GM19025 (cell line): ENCODE measurements around the gene TMEM19.

ENCODE experiments used
- ATAC-seq: cut with Tn5 transposase; IDR thresholded peaks from one replicate; pipeline ENCODE4 v1.9.1; 2021; ENCODE audit warnings: mild to moderate bottlenecking, low read depth, moderate library complexity; ENCODE audit not compliant: unreplicated experiment

Gene TMEM19

DNA sequence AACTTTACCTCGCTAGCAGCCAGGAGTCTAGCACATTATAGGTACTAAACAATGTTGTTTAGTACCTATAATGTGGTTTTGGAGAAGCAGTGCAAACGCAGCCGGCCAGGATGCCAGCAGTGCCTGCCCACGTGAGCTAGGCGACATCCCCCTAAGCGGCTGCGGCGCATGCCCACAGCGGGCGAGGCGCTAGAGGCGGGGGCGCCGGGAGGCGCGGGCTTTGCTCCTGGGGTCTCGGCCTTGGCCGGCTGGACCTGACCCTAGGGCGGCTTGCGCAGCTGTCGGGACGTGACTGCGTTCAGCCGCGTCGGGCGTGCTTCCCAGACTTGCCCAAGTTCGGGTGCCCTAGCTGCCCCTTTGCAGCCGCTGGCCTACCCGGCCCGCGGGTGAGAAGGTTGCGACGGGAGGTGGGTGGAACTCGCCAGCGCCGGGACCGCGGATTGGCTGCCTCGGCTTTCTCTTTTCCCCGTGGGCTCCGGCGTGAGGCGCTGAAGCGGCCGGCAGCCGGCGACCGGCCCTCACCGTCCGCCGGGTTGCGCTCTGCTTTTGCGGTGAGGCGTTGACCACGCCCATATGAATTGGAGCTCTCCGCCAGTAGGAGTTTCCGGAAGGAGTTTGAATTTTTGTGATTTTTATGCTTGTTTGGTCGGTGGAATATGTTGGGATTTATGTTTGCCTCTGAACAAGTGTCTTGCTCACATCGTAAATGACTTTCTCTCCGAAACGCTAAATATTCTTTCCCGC lies at the start of gene TMEM19:
TSS of gene TMEM19 (plus strand) at position 169 of the 744 bp plus-strand sequence. CDS start 599 bp downstream, outside the sequence.
- peak; percentile 92 for ATAC-seq

DNA sequence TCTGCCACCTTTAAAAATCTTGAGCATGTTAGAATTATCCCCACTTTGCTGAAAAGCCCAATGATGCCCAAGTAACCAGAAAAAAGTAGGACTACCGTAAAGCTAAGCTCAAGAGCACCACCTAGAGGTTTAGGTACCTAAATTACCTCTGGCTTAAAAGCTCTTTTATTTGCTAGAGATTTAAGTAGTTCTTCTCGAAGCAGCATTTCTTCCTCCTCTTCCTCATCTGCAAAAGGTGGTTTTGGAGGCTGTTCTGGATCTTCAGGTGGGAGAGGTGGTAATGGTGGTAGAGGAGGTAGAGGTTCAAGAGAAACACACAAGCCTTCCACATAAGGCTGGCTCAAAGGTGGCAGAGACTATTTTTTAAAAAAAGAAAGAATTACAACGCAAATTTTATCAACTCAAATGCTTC lies 49.2 kb upstream of the TMEM19 start:
- no peak for ATAC-seq

DNA sequence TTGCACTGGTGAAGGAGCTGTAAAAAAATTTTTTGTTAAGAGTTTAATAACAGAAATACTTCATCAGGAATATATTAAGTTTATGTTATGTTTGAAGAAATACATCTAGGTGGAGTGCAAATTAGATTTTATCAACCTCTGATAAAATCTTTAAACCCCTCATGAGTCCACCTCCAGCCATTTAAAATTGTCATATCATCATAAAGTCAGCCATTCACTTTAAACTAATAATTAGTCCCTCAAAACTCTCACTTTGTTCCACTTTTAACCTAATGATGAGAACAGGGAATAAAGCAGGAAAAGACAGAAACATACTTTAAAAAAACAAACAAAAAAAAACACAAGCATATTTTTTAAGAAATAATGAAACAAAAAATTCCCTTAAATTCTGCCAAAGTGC lies 47.4 kb upstream of the TMEM19 start:
- no peak for ATAC-seq

DNA sequence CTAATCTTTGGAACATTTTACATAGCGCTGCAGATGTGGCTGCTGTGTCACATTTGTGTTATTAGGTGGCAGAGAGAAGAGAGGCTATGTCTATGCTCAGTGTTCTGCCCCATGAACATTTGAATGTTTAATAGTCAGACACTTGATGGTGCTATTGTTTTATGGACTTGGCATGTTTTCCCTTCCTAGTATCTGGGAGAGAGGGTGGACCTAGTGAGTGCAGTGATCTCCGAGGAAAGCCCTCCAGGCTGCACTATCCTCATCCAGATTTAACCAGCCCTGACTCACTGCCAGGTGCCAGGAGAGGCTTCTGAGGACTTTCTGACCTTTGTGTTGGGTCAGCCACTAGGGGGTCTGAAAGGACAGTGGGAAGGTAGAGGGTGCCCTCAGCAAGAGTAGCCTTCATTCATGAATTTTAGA lies 46.5 kb upstream of the TMEM19 start:
- no peak for ATAC-seq

DNA sequence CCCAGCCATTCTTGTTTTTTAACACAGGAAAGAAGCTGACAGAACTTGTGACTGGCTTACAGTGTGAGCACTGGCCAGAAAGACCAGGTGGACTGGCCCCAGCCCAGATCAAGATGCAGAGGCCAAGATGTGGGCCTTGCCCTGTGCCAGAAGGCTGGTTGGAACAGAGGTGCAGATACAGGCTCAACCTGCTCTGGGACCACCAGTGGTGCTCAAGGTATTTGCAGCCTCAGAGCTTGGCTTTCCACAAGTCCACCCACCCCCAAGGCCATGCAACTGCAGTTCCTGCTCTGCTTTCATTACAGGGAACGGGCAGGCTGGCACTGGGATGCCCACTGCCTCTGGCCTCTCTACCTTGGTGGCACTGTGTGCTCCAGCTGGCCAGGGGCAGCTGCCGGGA lies 45.6 kb upstream of the TMEM19 start:
- no peak for ATAC-seq

DNA sequence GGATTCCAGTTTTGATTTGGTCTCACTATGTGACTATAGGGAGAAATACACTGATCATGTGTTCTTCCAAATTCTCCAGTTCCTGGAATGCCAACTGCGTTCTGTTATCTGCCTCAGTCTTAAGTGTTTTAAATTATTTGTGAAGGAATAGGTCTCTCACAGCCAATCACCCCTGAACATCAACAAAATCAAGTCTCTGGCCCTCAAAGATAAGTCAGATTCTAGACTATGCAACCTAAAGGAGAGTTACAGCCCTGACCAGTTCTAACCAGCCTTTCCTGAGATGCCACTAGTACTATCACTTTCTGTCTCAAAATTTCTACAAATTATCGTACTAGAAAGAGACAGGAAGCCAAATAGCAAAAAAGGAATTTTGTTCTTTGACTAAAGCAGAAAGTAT lies 44.5 kb upstream of the TMEM19 start:
- no peak for ATAC-seq

DNA sequence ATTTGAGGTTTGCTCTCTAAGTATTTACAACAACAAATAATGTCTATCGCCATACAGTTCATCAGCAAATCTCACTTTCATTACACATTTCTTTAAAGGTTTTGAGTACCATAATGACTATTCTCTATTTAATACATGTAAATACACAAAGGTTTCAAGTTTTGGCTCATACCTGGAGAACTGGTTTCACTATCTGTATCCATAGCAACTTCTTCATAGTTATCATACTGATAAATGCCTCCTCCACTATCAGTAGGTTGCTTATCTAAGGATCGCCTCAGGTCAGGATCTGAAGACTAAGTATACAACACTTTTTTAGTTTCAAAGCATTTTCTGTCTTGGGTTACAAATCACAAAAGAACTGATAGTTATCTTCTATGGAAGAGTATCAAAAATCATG lies 43.6 kb upstream of the TMEM19 start:
- no peak for ATAC-seq

DNA sequence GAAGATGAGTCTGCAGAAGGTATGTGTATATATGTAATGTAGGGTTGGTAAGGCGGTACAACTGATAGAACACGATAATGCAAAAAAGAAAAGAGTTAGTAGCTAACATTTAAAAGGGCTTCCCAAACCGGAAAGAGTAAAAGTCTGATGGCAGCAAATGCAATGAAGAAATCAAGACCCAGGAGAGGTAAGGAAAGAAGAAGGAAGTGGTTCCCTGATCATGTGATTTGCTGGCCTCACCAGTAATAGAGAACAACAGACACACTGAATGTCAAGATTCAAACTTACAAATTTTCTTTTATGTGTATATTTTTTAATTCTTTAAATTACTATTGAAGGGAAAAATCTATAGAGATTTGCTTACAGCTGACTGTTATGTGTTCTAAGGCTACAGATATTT lies 40.6 kb upstream of the TMEM19 start:
- ATAC-seq, result no peak

DNA sequence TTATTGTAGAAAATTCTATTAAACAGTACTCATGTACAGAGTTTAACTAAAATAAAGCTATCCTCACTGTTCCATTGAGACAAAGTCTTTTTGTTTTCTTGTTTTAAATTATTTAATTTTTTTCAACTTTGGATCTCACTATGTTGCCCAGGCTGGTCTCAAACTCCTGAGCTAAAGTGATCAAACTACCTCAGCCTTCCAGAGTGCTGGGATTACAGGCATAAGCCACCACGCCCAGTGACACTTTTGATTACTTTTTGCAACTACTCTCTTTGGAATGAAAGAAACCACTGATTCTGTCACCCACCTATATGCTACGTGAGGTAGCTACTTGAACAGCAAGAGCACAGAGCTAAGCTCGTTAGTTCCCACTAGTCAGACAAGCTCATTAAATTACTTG lies 39.4 kb upstream of the TMEM19 start:
- ATAC-seq, result no peak

DNA sequence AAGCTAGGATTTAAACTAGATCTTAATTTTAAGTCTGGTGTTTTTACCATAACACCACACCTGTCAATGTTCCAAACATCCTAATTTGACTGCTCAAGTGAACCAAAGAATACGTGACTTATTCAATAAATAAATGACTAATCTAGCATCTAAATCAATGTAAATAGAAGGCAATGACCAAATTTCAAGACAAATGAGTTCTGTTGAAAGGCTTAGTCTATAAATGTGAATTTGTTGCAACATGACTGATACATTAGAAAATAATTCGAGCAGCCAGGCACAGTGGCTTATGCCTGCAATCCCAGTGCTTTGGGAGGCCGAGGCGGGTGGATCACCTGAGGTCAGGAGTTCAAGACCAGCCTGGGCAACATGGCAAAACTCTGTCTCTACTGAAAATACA lies 37.3 kb upstream of the TMEM19 start:
- no peak for ATAC-seq

DNA sequence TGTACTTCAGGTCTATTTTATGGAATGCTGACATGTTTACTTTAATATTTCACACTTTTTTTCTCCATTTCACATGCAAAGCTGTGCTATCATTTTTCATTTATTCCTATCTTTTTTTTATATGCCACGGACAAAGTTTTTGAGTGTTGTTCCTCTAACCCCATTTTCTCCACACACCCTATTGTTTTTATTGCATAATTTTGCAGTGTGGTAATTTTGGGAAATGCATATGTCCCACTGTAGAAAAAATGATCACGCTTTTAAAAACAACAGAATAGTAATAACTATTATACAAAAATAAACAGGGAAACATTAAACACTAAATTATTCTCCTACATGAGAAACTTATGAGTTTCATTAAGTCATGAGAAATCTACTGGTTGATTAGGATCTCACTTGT lies 36.5 kb upstream of the TMEM19 start:
- no peak for ATAC-seq

DNA sequence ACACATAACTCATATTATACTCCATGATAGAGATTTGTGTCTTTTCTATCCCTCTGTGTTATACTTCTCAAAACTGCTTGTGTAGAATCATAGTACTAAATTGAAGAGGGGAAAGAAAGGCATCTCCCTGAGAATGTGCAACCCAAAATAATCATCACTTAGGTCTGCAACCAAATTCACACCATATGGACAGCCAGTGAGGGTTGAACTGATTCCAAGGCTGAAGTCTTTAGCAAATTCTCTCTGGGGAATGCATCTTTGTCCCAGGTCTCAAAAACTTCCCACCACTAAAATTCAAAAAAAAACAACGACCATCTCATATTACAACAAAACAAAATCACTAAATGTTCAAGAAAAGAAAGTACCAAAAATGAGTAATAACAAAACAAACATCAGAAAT lies 33.2 kb upstream of the TMEM19 start:
- ATAC-seq, result no peak

DNA sequence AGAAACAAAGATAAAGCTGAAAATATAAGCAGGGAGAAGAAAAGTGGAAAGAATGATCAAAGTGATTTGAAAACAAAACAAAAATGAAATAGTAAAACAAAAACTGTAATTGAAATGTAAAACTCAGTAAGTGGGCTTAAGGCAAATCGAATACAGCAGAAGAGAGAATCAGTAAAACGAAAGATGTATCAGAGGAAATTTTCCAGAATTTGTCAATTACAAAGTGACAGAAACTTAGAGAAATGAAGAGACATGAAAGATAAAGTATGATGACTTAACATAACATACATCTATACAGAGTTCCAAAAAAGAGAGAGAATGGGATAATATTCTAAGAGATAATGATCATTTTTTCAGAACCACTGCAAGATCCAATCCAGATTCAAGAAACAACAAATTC lies 32.7 kb upstream of the TMEM19 start:
- ATAC-seq, result no peak

DNA sequence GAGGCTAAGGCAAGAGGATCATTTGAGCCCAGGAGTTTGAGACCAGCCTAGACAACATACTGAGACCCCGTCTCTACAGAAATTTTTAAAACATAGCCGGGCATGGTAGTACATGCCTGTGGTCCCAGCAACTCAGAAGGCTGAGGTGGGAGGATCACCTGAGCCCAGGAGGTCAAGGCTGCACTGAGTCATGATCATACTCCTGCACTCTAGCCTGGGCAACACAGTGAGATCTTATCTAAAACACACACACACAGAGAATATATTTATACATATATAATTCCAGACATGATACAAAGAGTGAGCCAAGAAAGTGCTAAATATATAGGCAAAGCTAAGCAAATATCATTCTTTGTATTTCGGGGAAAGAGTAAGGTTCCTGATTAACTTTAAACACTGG lies 31.7 kb upstream of the TMEM19 start:
- ATAC-seq, result no peak

DNA sequence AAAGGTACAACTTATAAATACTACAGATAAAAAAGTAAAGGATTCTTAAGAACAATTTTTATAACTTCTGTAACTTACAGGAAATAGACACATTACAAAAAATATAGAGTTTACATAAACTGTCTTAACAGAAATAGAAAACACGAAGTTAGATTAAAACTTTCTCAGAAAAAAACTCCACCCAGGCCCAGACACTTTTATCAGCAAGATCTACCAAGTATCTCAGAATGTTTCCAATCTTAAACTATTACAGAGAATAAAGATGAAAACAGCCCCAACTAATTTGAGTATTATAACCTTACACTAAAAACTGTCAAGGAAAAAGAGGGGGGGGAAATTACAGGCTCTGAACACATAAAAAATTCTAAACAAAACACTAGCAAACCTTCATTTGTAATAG lies 30.4 kb upstream of the TMEM19 start:
- no peak for ATAC-seq

DNA sequence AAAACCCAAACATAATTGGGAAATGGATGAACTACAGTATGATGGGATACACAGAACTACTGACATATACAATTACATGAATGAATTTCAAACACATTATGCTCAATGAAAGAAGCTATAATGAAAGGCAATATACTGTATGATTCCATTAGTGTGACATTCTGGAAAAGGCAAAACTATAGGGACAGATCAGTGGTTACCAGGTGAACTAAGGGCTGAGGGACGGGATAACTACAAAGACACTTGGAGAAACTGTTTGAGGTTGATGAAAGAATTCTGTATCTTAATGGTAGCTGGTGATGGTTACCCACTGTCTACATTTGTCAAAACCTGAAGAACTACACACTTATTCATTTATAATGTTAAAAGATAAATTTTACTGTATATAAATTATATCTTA lies 30.0 kb upstream of the TMEM19 start:
- ATAC-seq, result no peak

DNA sequence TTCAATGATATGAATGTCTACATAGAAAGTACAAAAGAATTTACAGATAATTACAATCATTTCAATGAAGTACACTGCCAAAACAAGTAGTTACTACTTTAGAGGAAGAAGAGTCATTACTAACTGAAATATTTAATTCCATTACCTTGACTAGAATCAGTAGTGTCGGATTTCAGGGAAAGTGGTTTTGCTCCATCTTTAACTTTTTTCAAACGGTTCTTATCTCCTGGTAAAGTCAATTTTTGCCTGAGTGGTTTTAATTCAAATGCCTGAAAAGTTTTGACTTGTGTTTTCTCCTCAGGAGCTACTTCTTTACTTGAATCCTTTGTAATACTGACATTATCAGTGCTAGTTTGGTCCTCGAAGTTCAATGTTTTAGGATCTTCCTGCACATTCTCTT lies 29.1 kb upstream of the TMEM19 start:
- ATAC-seq, result no peak

DNA sequence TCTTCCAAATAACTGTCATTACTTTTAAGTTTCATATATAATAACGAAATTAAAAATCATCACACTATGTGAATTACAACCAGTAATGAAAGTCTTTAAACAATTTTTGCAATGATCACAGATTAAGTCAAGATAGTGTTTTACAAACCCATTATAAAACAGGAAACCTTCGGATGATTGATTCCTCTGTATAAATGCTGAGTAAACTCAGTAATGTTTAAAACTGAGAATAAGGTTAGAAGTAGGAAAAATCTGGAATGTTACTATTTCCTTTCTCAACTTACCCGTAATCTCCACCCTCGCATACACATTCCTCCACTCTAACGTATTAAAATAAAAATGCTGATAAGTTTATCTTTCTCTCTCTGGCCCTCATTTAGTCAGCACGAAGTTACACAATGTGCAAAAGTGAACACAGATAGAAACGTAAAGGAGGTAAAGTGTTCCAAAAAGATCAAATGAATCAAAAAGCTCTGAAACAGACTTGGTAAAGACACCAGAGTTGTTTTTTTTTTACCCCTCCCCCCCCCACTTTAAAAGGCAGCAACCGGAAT lies 23.8 kb upstream of the TMEM19 start:
- ATAC-seq, result no peak

DNA sequence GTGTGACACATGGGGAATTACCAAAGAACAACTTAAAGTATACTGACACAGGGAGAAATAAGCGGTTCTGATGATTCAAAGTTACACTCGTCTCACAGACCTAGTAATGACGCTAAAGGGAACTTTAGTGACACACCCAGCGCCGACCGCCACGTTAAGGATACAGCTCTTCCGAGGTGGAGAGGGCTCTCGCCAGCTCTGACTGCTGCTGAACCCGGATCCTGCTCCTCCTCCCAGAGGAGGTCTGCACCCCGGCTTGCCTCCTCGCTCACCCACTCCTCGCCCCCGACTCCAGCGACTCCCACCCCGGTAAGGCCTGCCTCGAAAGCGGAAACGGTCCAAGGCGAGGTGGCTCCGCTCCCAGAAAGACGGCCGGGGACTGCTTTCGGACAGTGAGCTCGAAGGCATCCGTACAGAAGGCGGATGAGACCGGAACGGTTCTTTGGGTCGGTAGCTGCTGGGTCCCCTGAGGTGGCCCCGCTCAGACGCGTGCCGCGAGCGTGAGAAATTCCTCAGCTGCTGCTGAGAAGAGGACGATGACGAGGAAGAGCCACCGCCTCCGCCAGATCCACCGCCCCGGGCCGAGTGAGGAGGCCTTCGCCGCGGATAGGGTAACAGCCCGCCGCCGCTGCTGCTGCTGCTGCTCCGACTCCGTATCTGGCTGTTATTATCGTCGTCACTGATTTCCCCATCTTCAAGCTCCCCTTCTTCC lies 22.9 kb upstream of the TMEM19 start:
- ATAC-seq, result peak; percentile 16

DNA sequence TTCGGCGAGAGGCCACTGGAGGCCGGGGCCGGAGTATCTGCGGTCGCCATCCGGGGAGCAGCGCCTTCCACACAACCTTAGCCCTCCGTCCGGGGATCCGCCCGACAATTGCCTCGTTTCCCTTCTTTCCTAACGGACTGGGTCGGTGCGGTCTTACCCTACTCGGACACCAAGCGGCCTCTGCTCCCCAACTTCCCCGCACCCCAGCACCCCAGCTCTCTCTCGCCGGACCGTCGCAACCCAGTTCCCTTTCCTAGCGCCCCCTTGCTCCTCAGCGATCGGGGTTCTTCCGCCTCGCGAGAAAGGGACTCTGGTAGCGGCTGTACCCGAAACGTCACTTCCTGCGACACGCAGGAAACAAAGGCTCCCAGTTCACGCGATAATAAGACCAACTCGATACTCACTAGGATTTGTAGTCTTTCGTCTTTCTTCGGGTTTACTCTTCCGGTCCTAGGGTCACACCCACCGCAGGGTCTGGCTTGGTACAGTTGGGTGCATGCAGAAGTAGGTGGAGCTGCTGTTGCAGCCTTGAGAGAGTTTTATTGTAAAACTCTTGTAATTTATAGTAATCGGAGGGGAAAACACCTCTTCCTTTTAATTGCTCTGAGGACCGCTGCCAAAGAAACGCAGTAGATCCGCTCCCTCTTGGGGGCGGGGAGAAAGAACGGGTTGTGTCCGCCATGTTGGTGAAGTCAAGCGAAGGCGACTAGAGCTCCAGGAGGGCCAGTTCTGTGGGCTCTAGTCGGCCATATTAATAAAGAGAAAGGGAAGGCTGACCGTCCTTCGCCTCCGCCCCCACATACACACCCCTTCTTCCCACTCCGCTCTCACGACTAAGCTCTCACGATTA lies 22.1 kb upstream of the TMEM19 start, which contains the start of the genes THAP2 and ZFC3H1:
TSS of gene THAP2 (plus strand) at position 741 of the 850 bp plus-strand sequence. CDS start 209 bp downstream, outside the sequence.
TSS of gene ZFC3H1 (minus strand) at position 288 of the 850 bp plus-strand sequence. CDS start at position 50, 238 bp downstream.
- ATAC-seq, result peak; percentile 91
